H9 (cell line): ENCODE data around the gene DUOXA2. TPM values are rescaled to one million over a fixed set of nuclear protein-coding genes. Genes with fewer than 3 reads are reported as not detected.
A peak's percentile ranks its signal among the peaks of the same experiment; 100 is the strongest.

Source experiments
- DNase-seq: peaks from one replicate; pipeline ENCODE4 v3.0.0-alpha.2; 2017
- H2AFZ ChIP-seq: one replicate; pipeline ENCODE4 v1.6.1; 2013; ENCODE audit warnings: mild to moderate bottlenecking, low read length, control low read depth, moderate library complexity
- H2AK5ac ChIP-seq: 2 replicates; pipeline ENCODE4 v1.6.1; 2013; ENCODE audit warnings: low read length, control low read depth, mixed read lengths; ENCODE audit not compliant: insufficient read length
- H2BK120ac ChIP-seq: one replicate; pipeline ENCODE4 v1.6.1; 2013; ENCODE audit warnings: low read depth, mild to moderate bottlenecking, low read length, control low read depth, inconsistent platforms; ENCODE audit not compliant: poor library complexity, severe bottlenecking
- H2BK12ac ChIP-seq: 2 replicates; pipeline ENCODE4 v1.6.1; 2013; ENCODE audit warnings: low read length, control low read depth, mixed read lengths, low read depth; ENCODE audit not compliant: insufficient read length
- H2BK15ac ChIP-seq: 2 replicates; pipeline ENCODE4 v1.6.1; 2013; ENCODE audit warnings: low read depth, low read length, control low read depth
- H2BK20ac ChIP-seq: one replicate; pipeline ENCODE4 v1.6.1; 2013; ENCODE audit warnings: low read depth, mild to moderate bottlenecking, low read length, control low read depth, inconsistent platforms; ENCODE audit not compliant: poor library complexity, severe bottlenecking
- H2BK5ac ChIP-seq: 2 replicates; pipeline ENCODE4 v1.6.1; 2013; ENCODE audit warnings: low read length, control low read depth, mixed read lengths; ENCODE audit not compliant: insufficient read length
- H3K14ac ChIP-seq: 2 replicates; pipeline ENCODE4 v1.6.1; 2013; ENCODE audit warnings: low read length, control low read depth; ENCODE audit not compliant: insufficient read depth
- H3K18ac ChIP-seq: 2 replicates; pipeline ENCODE4 v1.6.1; 2013; ENCODE audit warnings: low read depth, mild to moderate bottlenecking, mixed read lengths, low read length, control low read depth; ENCODE audit not compliant: insufficient read length
- H3K23ac ChIP-seq: 2 replicates; pipeline ENCODE4 v1.6.1; 2013; ENCODE audit warnings: low read length, control low read depth, mixed read lengths, low read depth; ENCODE audit not compliant: insufficient read length
- H3K23me2 ChIP-seq: 2 replicates; pipeline ENCODE4 v1.6.1; 2013; ENCODE audit warnings: low read depth, mild to moderate bottlenecking, mixed read lengths, low read length, control low read depth; ENCODE audit not compliant: insufficient read length, poor library complexity, severe bottlenecking
- H3K27ac ChIP-seq: 2 replicates; pipeline ENCODE4 v1.5.1; 2013; ENCODE audit warnings: low read length, control low read depth, mixed read lengths, low read depth; ENCODE audit not compliant: insufficient read length
- H3K27me3 ChIP-seq: 2 replicates; pipeline ENCODE4 v1.6.1; 2013; ENCODE audit warnings: low read length, control low read depth, inconsistent platforms; ENCODE audit not compliant: insufficient read depth
- H3K4ac ChIP-seq: 2 replicates; pipeline ENCODE4 v1.6.1; 2013; ENCODE audit warnings: low read depth, mild to moderate bottlenecking, control low read depth, inconsistent platforms, low read length, moderate library complexity
- H3K4me1 ChIP-seq: 2 replicates; pipeline ENCODE4 v1.6.1; 2013; ENCODE audit warnings: low read length, control low read depth, inconsistent platforms; ENCODE audit not compliant: insufficient read depth
- H3K4me2 ChIP-seq: 2 replicates; pipeline ENCODE4 v1.6.1; 2013; ENCODE audit warnings: low read length, control low read depth, mixed read lengths; ENCODE audit not compliant: insufficient read length, insufficient read depth
- H3K56ac ChIP-seq: 2 replicates; pipeline ENCODE4 v1.6.1; 2013; ENCODE audit warnings: low read depth, mild to moderate bottlenecking, mixed read lengths, low read length, control low read depth; ENCODE audit not compliant: insufficient read length
- H3K79me1 ChIP-seq: 2 replicates; pipeline ENCODE4 v1.6.1; 2013; ENCODE audit warnings: low read depth, mild to moderate bottlenecking, moderate library complexity, low read length, control low read depth, inconsistent platforms; ENCODE audit not compliant: insufficient read depth, poor library complexity, severe bottlenecking
- H3K79me2 ChIP-seq: 2 replicates; pipeline ENCODE4 v1.6.1; 2013; ENCODE audit warnings: low read length, control low read depth, inconsistent platforms; ENCODE audit not compliant: insufficient read depth
- H3K9ac ChIP-seq: 2 replicates; pipeline ENCODE4 v1.6.1; 2013; ENCODE audit warnings: low read length, control low read depth, mixed read lengths; ENCODE audit not compliant: insufficient read length; ENCODE audit errors: extremely low read depth
- H3K9me3 ChIP-seq: one replicate; pipeline ENCODE4 v1.6.1; 2013; ENCODE audit warnings: low read depth, low read length, inconsistent platforms; ENCODE audit not compliant: control insufficient read depth
- H3T11ph ChIP-seq: one replicate; pipeline ENCODE4 v1.6.1; 2013; ENCODE audit warnings: mild to moderate bottlenecking, low read length, control low read depth, inconsistent platforms
- H4K20me1 ChIP-seq: one replicate; pipeline ENCODE4 v1.6.1; 2013; ENCODE audit not compliant: control insufficient read depth, insufficient read length, insufficient read depth
- H4K5ac ChIP-seq: 2 replicates; pipeline ENCODE4 v1.6.1; 2013; ENCODE audit warnings: low read depth, mild to moderate bottlenecking, mixed read lengths, low read length, control low read depth; ENCODE audit not compliant: insufficient read length
- H4K8ac ChIP-seq: replicated peaks from 2 replicates; pipeline ENCODE4 v1.6.1; 2013; ENCODE audit warnings: low read length, control low read depth, mixed read lengths, low read depth; ENCODE audit not compliant: insufficient read length
- H4K91ac ChIP-seq: 2 replicates; pipeline ENCODE4 v1.6.1; 2013; ENCODE audit warnings: low read depth, mild to moderate bottlenecking, moderate library complexity, mixed read lengths, low read length, control low read depth; ENCODE audit not compliant: insufficient read length
- H3K27ac Mint-ChIP-seq, 3 experiments: 2 replicates in 2 of 3; 3 replicates in 1 of 3; pipeline ENCODE4 v1.8.0; 2020 to 2021; ENCODE audit warnings: mixed read lengths in 3 of 3, mild to moderate bottlenecking in 1 of 3, moderate library complexity in 1 of 3
- H3K27me3 Mint-ChIP-seq: 2 replicates; pipeline ENCODE4 v1.8.0; 2021; ENCODE audit warnings: low read depth, mild to moderate bottlenecking, moderate library complexity, mixed read lengths
- H3K36me3 Mint-ChIP-seq, 3 experiments: 2 replicates in 2 of 3; 3 replicates in 1 of 3; pipeline ENCODE4 v1.8.0; 2020 to 2021; ENCODE audit warnings: low read depth in 3 of 3, mixed read lengths in 3 of 3; ENCODE audit not compliant: insufficient read depth in 1 of 3
- H3K4me1 Mint-ChIP-seq, 2 experiments: 2 replicates each; pipeline ENCODE4 v1.8.0; 2020; ENCODE audit warnings: mixed read lengths in 2 of 2
- H3K4me3 Mint-ChIP-seq, 2 experiments: 2 replicates in 1 of 2; 3 replicates in 1 of 2; pipeline ENCODE4 v1.8.0; 2020 to 2021; ENCODE audit warnings: mild to moderate bottlenecking in 2 of 2, mixed read lengths in 2 of 2, moderate library complexity in 1 of 2
- H3K9me3 Mint-ChIP-seq, 2 experiments: 2 replicates in 1 of 2; 3 replicates in 1 of 2; pipeline ENCODE4 v1.8.0; 2020; ENCODE audit warnings: mild to moderate bottlenecking in 2 of 2, mixed read lengths in 2 of 2, moderate library complexity in 1 of 2
- CTCF ChIP-seq: fragments of 200-600 bp; sonication (generic); conservative IDR thresholded peaks from 3 replicates; pipeline ENCODE4 v1.8.0; 2021; ENCODE audit warnings: antibody characterized with exemption, mild to moderate bottlenecking
- WGBS: extraction: QIAGEN DNeasy Blood & Tissue Kit; methylation state at CpG from one replicate; pipeline ENCODE4 v1.1.7; 2013; ENCODE audit warnings: missing lambda C conversion rate, low lambda C conversion rate, mixed read lengths; ENCODE audit not compliant: insufficient read length; ENCODE audit errors: extremely low coverage; 5-methylcytosine and 5-hydroxymethylcytosine counted together
- total RNA-seq: library from RNA; stranded (reverse); gene quantifications from 2 replicates; pipeline ENCODE4 v1.2.1, GENCODE V29; 2021

Gene DUOXA2
- total RNA-seq, 1 experiment from 2014 or later: not detected

GRCh38 chr15:45130291-45131000 lies 16.3 kb downstream of the DUOXA2 start:
- no CpG with 5 or more reads among the region's 7 CpGs for WGBS
- no peak for TF ChIP-seq CTCF
- no peak overlapping the region for H3K18ac ChIP-seq
- H2BK120ac ChIP-seq: no peak overlapping the region
- Mint-ChIP-seq H3K27me3 (peaks cover 96% of the 10 kb centered on the region), H3K27ac (no peak overlapping the region), H3K9me3 (no peaks in the 10 kb centered on the region), H3K4me3 (peak overlapping the region; percentile 70 to 71; a peak in 4 of 5 replicates), H3K4me1 (peaks cover 12 to 14% of the 10 kb centered on the region in 2 experiments), H3K36me3 (peaks cover 0 to 1% (median 0%) of the 10 kb centered on the region in 3 experiments; a peak in 1 of 7 replicates)
- no peak overlapping the region for H3K56ac ChIP-seq
- H3K23me2 ChIP-seq: peaks cover 11% of the 10 kb centered on the region
- H3K4ac ChIP-seq: no peak overlapping the region
- no peak overlapping the region for H2BK15ac ChIP-seq
- H3K79me1 ChIP-seq: no peaks in the 10 kb centered on the region
- no peak overlapping the region for H4K8ac ChIP-seq
- H2AK5ac ChIP-seq: no peak overlapping the region
- H3K9ac ChIP-seq: no peak overlapping the region
- H3K4me1 ChIP-seq: no peaks in the 10 kb centered on the region
- no peak overlapping the region for H2AFZ ChIP-seq
- no peaks in the 10 kb centered on the region for H4K20me1 ChIP-seq
- H3K9me3 ChIP-seq: no peaks in the 10 kb centered on the region
- no peak for DNase-seq
- no peak overlapping the region for H3K23ac ChIP-seq
- H4K91ac ChIP-seq: no peak overlapping the region
- no peak overlapping the region for H3T11ph ChIP-seq
- H3K27ac ChIP-seq: no peak overlapping the region
- no peak overlapping the region for H2BK12ac ChIP-seq
- no peak overlapping the region for H2BK5ac ChIP-seq
- peak overlapping the region; percentile 93 for H3K4me2 ChIP-seq
- H3K79me2 ChIP-seq: no peaks in the 10 kb centered on the region
- H3K14ac ChIP-seq: no peak overlapping the region; the same call in 1 of the 2 replicates
- no peak overlapping the region for H4K5ac ChIP-seq
- H2BK20ac ChIP-seq: no peak overlapping the region
- peaks cover 76% of the 10 kb centered on the region for H3K27me3 ChIP-seq
